D341Med (cell line): Measurements from ENCODE around the gene KISS1R.
A peak's percentile ranks its signal among the peaks of the same experiment; 100 is the strongest.

Experiments
- DNase-seq: peaks from one replicate; pipeline ENCODE4 v3.0.0; 2012; ENCODE audit warnings: low spot score

Gene KISS1R

GRCh38 chr19:924553-925086 is 7.5 kb downstream of the KISS1R start:
- DNase-seq: no peak

- DNase-seq: peak; percentile 62
Measured at GRCh38 chr19:925087-925525, 8.0 kb downstream of the KISS1R start.

GRCh38 chr19:925526-926322 is 8.6 kb downstream of the KISS1R start, which contains the start of gene ARID3A:
ARID3A (plus strand) TSS chr19:926035; CDS start chr19:929529, 3,494 bp downstream.
- peak; percentile 93 for DNase-seq

GRCh38 chr19:926323-926588 is 9.1 kb downstream of the KISS1R start:
- DNase-seq: no peak

- DNase-seq: peak; percentile 64
Measured at GRCh38 chr19:926589-927350, 9.6 kb downstream of the KISS1R start.

- DNase-seq: no peak
Measured at GRCh38 chr19:927351-927779, 10.2 kb downstream of the KISS1R start.

- DNase-seq: no peak
Measured at GRCh38 chr19:927780-928401, 10.8 kb downstream of the KISS1R start.

- peak; percentile 84 for DNase-seq
Measured at GRCh38 chr19:928471-929202, 11.5 kb downstream of the KISS1R start.

- no peak for DNase-seq
Measured at GRCh38 chr19:929203-929890, 12.2 kb downstream of the KISS1R start.

- DNase-seq: no peak
Measured at GRCh38 chr19:929891-930258, 12.7 kb downstream of the KISS1R start.

GRCh38 chr19:931860-932647 is 14.9 kb downstream of the KISS1R start:
- no peak for DNase-seq

- no peak for DNase-seq
Measured at GRCh38 chr19:932648-933552, 15.8 kb downstream of the KISS1R start.

GRCh38 chr19:933553-933882 is 16.4 kb downstream of the KISS1R start:
- DNase-seq: no peak

- no peak for DNase-seq
Measured at GRCh38 chr19:934197-934840, 17.2 kb downstream of the KISS1R start.

- no peak for DNase-seq
Measured at GRCh38 chr19:934865-935479, 17.8 kb downstream of the KISS1R start.

GRCh38 chr19:936175-936546 is 19.0 kb downstream of the KISS1R start:
- no peak for DNase-seq

GRCh38 chr19:937259-937694 is 20.1 kb downstream of the KISS1R start:
- DNase-seq: no peak

- DNase-seq: no peak
Measured at GRCh38 chr19:938233-938923, 21.2 kb downstream of the KISS1R start.
